K562 treated with DMSO at 1 percent for 12 hours (cell line): Measurements from ENCODE around the gene RB1. TPM values are rescaled to one million over a fixed set of nuclear protein-coding genes. Genes with fewer than 3 reads are reported as not detected.

Experiments
- total RNA-seq: library from RNA; unstranded; fragments of 300-600 nt; gene quantifications from 2 replicates; pipeline ENCODE4 v1.2.3, GENCODE V29; 2022; ENCODE audit not compliant: insufficient read depth

The RB1 gene
- total RNA-seq, result 4.9 and 21.9 TPM in 2 replicates

DNA sequence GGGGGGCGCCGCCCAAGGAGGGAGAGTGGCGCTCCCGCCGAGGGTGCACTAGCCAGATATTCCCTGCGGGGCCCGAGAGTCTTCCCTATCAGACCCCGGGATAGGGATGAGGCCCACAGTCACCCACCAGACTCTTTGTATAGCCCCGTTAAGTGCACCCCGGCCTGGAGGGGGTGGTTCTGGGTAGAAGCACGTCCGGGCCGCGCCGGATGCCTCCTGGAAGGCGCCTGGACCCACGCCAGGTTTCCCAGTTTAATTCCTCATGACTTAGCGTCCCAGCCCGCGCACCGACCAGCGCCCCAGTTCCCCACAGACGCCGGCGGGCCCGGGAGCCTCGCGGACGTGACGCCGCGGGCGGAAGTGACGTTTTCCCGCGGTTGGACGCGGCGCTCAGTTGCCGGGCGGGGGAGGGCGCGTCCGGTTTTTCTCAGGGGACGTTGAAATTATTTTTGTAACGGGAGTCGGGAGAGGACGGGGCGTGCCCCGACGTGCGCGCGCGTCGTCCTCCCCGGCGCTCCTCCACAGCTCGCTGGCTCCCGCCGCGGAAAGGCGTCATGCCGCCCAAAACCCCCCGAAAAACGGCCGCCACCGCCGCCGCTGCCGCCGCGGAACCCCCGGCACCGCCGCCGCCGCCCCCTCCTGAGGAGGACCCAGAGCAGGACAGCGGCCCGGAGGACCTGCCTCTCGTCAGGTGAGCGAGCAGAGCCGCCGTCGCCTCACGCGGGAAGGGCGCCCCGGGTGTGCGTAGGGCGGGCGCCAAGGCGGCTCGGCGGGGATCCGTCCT, at the start of gene RB1:
TSS of gene RB1 (plus strand) at position 393 of the 784 bp plus-strand sequence. CDS start at position 555, 162 bp downstream.

GRCh38 chr13:48412881-48413351, 109.4 kb downstream of the RB1 start, which contains the start of gene LPAR6:
Gene LPAR6, minus strand, starts transcription at chr13:48413113. Its CDS starts 690 bp downstream, at chr13:48412423.

Other genes with a start within 250 kb of the RB1 start
- 17.1 and 23.0 TPM in 2 replicates for gene MED4, start 208.6 kb upstream of the RB1 start, total RNA-seq
- gene ITM2B, start 70.5 kb upstream of the RB1 start, total RNA-seq, result 47.7 and 97.2 TPM in 2 replicates
- not detected in 2 replicates for gene LPAR6, start 109.4 kb downstream of the RB1 start, total RNA-seq
- 1.5 and 3.6 TPM in 2 replicates for gene RCBTB2, start 229.3 kb downstream of the RB1 start, total RNA-seq